ENCODE results near the gene ZNF23. TPM values are rescaled to one million over a fixed set of nuclear protein-coding genes. Genes with fewer than 3 reads are reported as not detected.

ZNF23 gene
- total RNA-seq, 1 experiment from 2014 or later, result 11.1 TPM

GRCh38 chr16:71440669-71441347, 21.2 kb downstream of the ZNF23 start:
- no peak overlapping the region for H2AFZ ChIP-seq (ENCODE audit: low read depth, low read length, poor library complexity, severe bottlenecking)
- intact Hi-C loops (cut with micrococcal nuclease), result no loop called here
- no peaks in the 10 kb centered on the region for H3K9me3 ChIP-seq (ENCODE audit: control insufficient read depth in 1 of 2, insufficient read depth in 1 of 2, low read depth in 1 of 2, low read length in 2 of 2)
- DNase-seq (ENCODE audit: low read depth, low spot score) (no peak), ATAC-seq (peak; percentile 77)
- no peak overlapping the region for H3K27ac ChIP-seq (ENCODE audit: low read depth, low read length)
- no peaks in the 10 kb centered on the region for H3K79me2 ChIP-seq (ENCODE audit: insufficient read depth, low read length)
- H3K36me3 ChIP-seq (ENCODE audit: control insufficient read depth in 1 of 2, insufficient read depth in 2 of 2, low read length in 2 of 2), result no peaks in the 10 kb centered on the region
- BruUV-seq (replicated peaks), result no TSS peak
- ChIA-PET RAD21 (ENCODE audit: low non-redundant PET in 1 of 2, low total read pairs in 2 of 2, uncharacterized antibody in 2 of 2, unreplicated experiment in 2 of 2) (no interaction called here), POLR2A (no interaction called here), CTCF (interaction anchor here (0.6 kb wide), 1 partner anchor 91 kb away, joined by 3 read pairs; no protein-coding TSS in a partner anchor)
- H3K4me3 ChIP-seq (replicated peaks in 1 of 2; ENCODE audit: low read depth in 1 of 2, low read length in 2 of 2), result no peak overlapping the region
- no peaks in the 10 kb centered on the region for H4K20me1 ChIP-seq (ENCODE audit: insufficient read depth)
- H3K9me2 ChIP-seq (ENCODE audit: insufficient read depth), result no peaks in the 10 kb centered on the region
- TF ChIP-seq SP1 (IDR thresholded peaks at IDR 0.05; ENCODE audit: low read depth) (no peak), REST (IDR thresholded peaks at IDR 0.05; ENCODE audit: low read depth) (no peak), CTCF (IDR thresholded peaks at IDR 0.05 in 2 of 3, conservative IDR thresholded peaks at IDR 0.05 in 1 of 3; ENCODE audit: borderline replicate concordance in 1 of 3, insufficient read depth in 1 of 3, low read depth in 2 of 3, low read length in 2 of 3) (peak; percentile 36 to 62 (median 59); a peak in 5 of 6 replicates), MAX (IDR thresholded peaks at IDR 0.05) (no peak), RAD21 (IDR thresholded peaks at IDR 0.05; ENCODE audit: low read depth) (peak; percentile 59), YY1 (IDR thresholded peaks at IDR 0.05; ENCODE audit: extremely low read depth, insufficient replicate concordance, low read depth, low read length) (no peak)
- H3K27me3 ChIP-seq (ENCODE audit: insufficient read depth, low read length), result no peaks in the 10 kb centered on the region
- no peak overlapping the region for H3K9ac ChIP-seq (ENCODE audit: low read length)
- no peak overlapping the region for H3K4me2 ChIP-seq (ENCODE audit: low read length)
- no peaks in the 10 kb centered on the region for H3K4me1 ChIP-seq (ENCODE audit: control insufficient read depth in 1 of 2, insufficient read depth in 2 of 2, low read length in 2 of 2)

All from HCT116 (cell line).